ENCODE data around the gene LUC7L3. TPM values are rescaled to one million over a fixed set of nuclear protein-coding genes. Genes with fewer than 3 reads are reported as not detected.

LUC7L3 gene
- total and polyA plus RNA-seq, 2 of the 13 experiments (the other 11 are each of a cell fraction or from before 2014, with no cell fraction given), result 108 to 120 TPM

- TF ChIP-seq ZNF564 (CRISPR knock-in tag; IDR thresholded peaks at IDR 0.05), result no peak
- 0 out of 4 replicates have a peak, but pooled peaks of 1 of the 2 experiments have one; percentile 0 for TF ChIP-seq REST (IDR thresholded peaks at IDR 0.05; ENCODE audit: borderline replicate concordance in 1 of 2, low read depth in 1 of 2, low read length in 2 of 2)
- TF ChIP-seq SMAD1 (CRISPR knock-in tag; IDR thresholded peaks at IDR 0.05; ENCODE audit: borderline replicate concordance, low read depth), result no peak
- no peak; the same call in 1 of the 2 replicates for TF ChIP-seq SNAPC2 (CRISPR knock-in tag; IDR thresholded peaks at IDR 0.05)
- TF ChIP-seq ZNF567 (CRISPR knock-in tag; IDR thresholded peaks at IDR 0.05; ENCODE audit: borderline replicate concordance), result 0 out of 2 replicates have a peak, but pooled peaks have one; percentile 66
- TF ChIP-seq ZNF256 (CRISPR knock-in tag; conservative IDR thresholded peaks at IDR 0.05), result no peak
- TF ChIP-seq SP140L (CRISPR knock-in tag; IDR thresholded peaks at IDR 0.05; ENCODE audit: borderline replicate concordance), result 0 out of 2 replicates have a peak, but pooled peaks have one; percentile 14
- TF ChIP-seq ZNF138 (CRISPR knock-in tag; IDR thresholded peaks at IDR 0.05; ENCODE audit: low read depth), result no peak
- no peak for TF ChIP-seq TGIF2 (CRISPR knock-in tag; IDR thresholded peaks at IDR 0.05)
- TF ChIP-seq THAP11 (CRISPR knock-in tag; IDR thresholded peaks at IDR 0.05), result no peak
- TF ChIP-seq ZNF652 (CRISPR knock-in tag; IDR thresholded peaks at IDR 0.05; ENCODE audit: borderline replicate concordance, low read depth), result no peak; the same call in 1 of the 2 replicates
- no peak for TF ChIP-seq MNT (IDR thresholded peaks at IDR 0.05)
- no peak for TF ChIP-seq HOXA9 (CRISPR knock-in tag; IDR thresholded peaks at IDR 0.05; ENCODE audit: borderline replicate concordance)
- no peak for TF ChIP-seq MXD4 (CRISPR knock-in tag; IDR thresholded peaks at IDR 0.05)
- no peak for TF ChIP-seq AKNA (CRISPR knock-in tag; IDR thresholded peaks at IDR 0.05; ENCODE audit: borderline replicate concordance)
- no peak for TF ChIP-seq ZNF510 (CRISPR knock-in tag; IDR thresholded peaks at IDR 0.05; ENCODE audit: low read depth)
Observed at GRCh38 chr17:50708050-50709000, 11.1 kb upstream of the LUC7L3 start (continued).
